Prostate gland (tissue), 2 donors: ENCODE measurements around the gene SLC39A9.

Experiments
- POLR2A ChIP-seq: fragments of 450-650 bp; IDR thresholded peaks from one replicate; pipeline ENCODE4 v1.6.1; 2016; ENCODE audit warnings: antibody characterized with exemption, mild to moderate bottlenecking
- TF ChIP-seq, protein P1 (sequence below), 4 experiments: fragments of 200-600 bp in 2 of 4; fragments of 450-650 bp in 2 of 4; sonication (generic) in 2 of 4; IDR thresholded peaks; 1 replicate in 3 of 4; 2 replicates in 1 of 4; pipeline ENCODE4 v1.5.1; 2016 to 2019; ENCODE audit warnings: antibody characterized with exemption in 4 of 4, mild to moderate bottlenecking in 2 of 4, moderate library complexity in 2 of 4

DNA sequence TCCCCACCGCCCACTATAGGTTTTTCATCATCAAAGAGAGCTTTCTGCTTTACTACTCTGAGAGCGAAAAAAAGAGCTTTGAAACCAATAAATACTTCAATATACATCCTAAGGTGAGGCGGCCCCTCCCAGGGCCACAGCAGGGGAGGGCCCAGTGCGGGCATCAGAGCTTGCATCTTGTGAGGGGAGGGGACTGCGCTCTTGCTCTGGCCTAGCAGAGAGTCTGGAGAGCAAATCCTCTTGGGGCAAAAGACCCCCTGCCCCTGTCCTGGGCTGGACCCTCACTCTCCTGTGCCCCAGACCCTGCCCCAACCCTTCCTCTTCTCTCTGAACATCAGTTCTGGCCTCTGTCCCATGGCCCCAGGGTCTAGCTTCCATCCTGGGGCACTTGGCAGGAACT lies 101.6 kb downstream of the SLC39A9 start:
- no peak for TF ChIP-seq POLR2A
- TF ChIP-seq, protein P1, sequence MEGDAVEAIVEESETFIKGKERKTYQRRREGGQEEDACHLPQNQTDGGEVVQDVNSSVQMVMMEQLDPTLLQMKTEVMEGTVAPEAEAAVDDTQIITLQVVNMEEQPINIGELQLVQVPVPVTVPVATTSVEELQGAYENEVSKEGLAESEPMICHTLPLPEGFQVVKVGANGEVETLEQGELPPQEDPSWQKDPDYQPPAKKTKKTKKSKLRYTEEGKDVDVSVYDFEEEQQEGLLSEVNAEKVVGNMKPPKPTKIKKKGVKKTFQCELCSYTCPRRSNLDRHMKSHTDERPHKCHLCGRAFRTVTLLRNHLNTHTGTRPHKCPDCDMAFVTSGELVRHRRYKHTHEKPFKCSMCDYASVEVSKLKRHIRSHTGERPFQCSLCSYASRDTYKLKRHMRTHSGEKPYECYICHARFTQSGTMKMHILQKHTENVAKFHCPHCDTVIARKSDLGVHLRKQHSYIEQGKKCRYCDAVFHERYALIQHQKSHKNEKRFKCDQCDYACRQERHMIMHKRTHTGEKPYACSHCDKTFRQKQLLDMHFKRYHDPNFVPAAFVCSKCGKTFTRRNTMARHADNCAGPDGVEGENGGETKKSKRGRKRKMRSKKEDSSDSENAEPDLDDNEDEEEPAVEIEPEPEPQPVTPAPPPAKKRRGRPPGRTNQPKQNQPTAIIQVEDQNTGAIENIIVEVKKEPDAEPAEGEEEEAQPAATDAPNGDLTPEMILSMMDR (IDR thresholded peaks at IDR 0.05), result no peak
